Measurements from ENCODE around the gene ALPI.

ALPI gene

GRCh38 chr2:232436381-232437194 lies 19.4 kb upstream of the ALPI start:
- H3K36me3 ChIP-seq (ENCODE audit: control insufficient read depth in 2 of 2, insufficient read depth in 1 of 2, low read length in 2 of 2) = no peaks in the 10 kb centered on the region
- no peaks in the 10 kb centered on the region for H3K9me3 ChIP-seq (ENCODE audit: control insufficient read depth, insufficient read depth, low read depth, low read length)
- H3K4me3 ChIP-seq (ENCODE audit: low read depth, low read length) = no peak overlapping the region
- CTCF ChIA-PET = interaction anchor here (0.6 to 1.6 kb wide), 11 partner anchors 8 to 582 kb away, joined by 3 to 11 read pairs (median 3); no protein-coding TSS in a partner anchor
- TF ChIP-seq ZBTB49 (tag by site-specific recombination; IDR thresholded peaks at IDR 0.05; ENCODE audit: low read depth) = no peak
- no peak for TF ChIP-seq ZFP69B (tag by site-specific recombination; IDR thresholded peaks at IDR 0.05)
- TF ChIP-seq ZSCAN16 (tag by site-specific recombination; IDR thresholded peaks at IDR 0.05) = no peak
- TF ChIP-seq ZXDB (tag by site-specific recombination; IDR thresholded peaks at IDR 0.05) = no peak
- no peak for TF ChIP-seq ZNF23 (tag by site-specific recombination; IDR thresholded peaks at IDR 0.05; ENCODE audit: borderline replicate concordance)
- TF ChIP-seq KLF10 (tag by site-specific recombination; IDR thresholded peaks at IDR 0.05) = no peak
- TF ChIP-seq KLF7 (tag by site-specific recombination; IDR thresholded peaks at IDR 0.05; ENCODE audit: borderline replicate concordance) = no peak
- no peak for TF ChIP-seq OVOL3 (tag by site-specific recombination; IDR thresholded peaks at IDR 0.05)
- TF ChIP-seq KLF16 (tag by site-specific recombination; IDR thresholded peaks at IDR 0.05) = no peak
- TF ChIP-seq BCL6B (tag by site-specific recombination; IDR thresholded peaks at IDR 0.05) = no peak
- TF ChIP-seq ZNF555 (tag by site-specific recombination; conservative IDR thresholded peaks at IDR 0.05) = no peak
- H3K27ac ChIP-seq (ENCODE audit: extremely low read depth, low read depth, low read length) = no peak overlapping the region
- H3K4me1 ChIP-seq (ENCODE audit: control insufficient read depth, insufficient read depth, low read length) = no peaks in the 10 kb centered on the region
- POLR2A ChIA-PET = interaction anchor here (0.5 kb wide), 1 partner anchor 65 kb away, joined by 3 read pairs; no protein-coding TSS in a partner anchor

GRCh38 chr2:232437195-232437571 lies 18.8 kb upstream of the ALPI start:
- no peaks in the 10 kb centered on the region for H3K36me3 ChIP-seq (ENCODE audit: control insufficient read depth in 2 of 2, insufficient read depth in 1 of 2, low read length in 2 of 2)
- H3K27ac ChIP-seq (ENCODE audit: extremely low read depth, low read depth, low read length) = no peak overlapping the region
- POLR2A ChIA-PET = interaction anchor here (0.6 kb wide), 1 partner anchor 519 kb away, joined by 7 read pairs; no protein-coding TSS in a partner anchor

More at GRCh38 chr2:232437195-232437571, 18.8 kb upstream of the ALPI start:
- no peak overlapping the region for H3K4me3 ChIP-seq (ENCODE audit: low read depth, low read length)
- no peaks in the 10 kb centered on the region for H3K9me3 ChIP-seq (ENCODE audit: control insufficient read depth, insufficient read depth, low read depth, low read length)
- H3K4me1 ChIP-seq (ENCODE audit: control insufficient read depth, insufficient read depth, low read length) = no peaks in the 10 kb centered on the region
- TF ChIP-seq ZNF223 (tag by site-specific recombination; IDR thresholded peaks at IDR 0.05) = no peak
- no peak for TF ChIP-seq ZNF707 (tag by site-specific recombination; IDR thresholded peaks at IDR 0.05)
- no peak for TF ChIP-seq ZNF211 (tag by site-specific recombination; IDR thresholded peaks at IDR 0.05; ENCODE audit: low read depth)
- no peak for TF ChIP-seq ZNF155 (tag by site-specific recombination; IDR thresholded peaks at IDR 0.05)
- no peak for TF ChIP-seq ZBTB17 (tag by site-specific recombination; IDR thresholded peaks at IDR 0.05)
- TF ChIP-seq PATZ1 (tag by site-specific recombination; IDR thresholded peaks at IDR 0.05) = no peak
- CTCF ChIA-PET = interaction anchor here (0.6 to 1.4 kb wide), 11 partner anchors 9 to 896 kb away, joined by 3 to 11 read pairs (median 3); no protein-coding TSS in a partner anchor
